Peyer's patch (tissue), 4 donors: ENCODE data around the gene RCSD1. TPM values are rescaled to one million over a fixed set of nuclear protein-coding genes. Genes with fewer than 3 reads are reported as not detected.
A peak's percentile ranks its signal among the peaks of the same experiment; 100 is the strongest.

Experiments used
- DNase-seq, 3 donors: peaks; one replicate each; pipeline ENCODE4 v3.0.0-alpha.2; 2017 to 2019
- H3K27ac ChIP-seq, 4 donors: fragments of 200-600 bp; sonication (generic); one replicate each; pipeline ENCODE4 v1.5.1; 2016 to 2019
- H3K27me3 ChIP-seq, 2 donors: fragments of 200-600 bp; sonication (generic); one replicate each; pipeline ENCODE4 v1.5.1; 2019
- H3K36me3 ChIP-seq, 3 donors: fragments of 200-600 bp; sonication (generic); one replicate each; pipeline ENCODE4 v1.5.1; 2016 to 2019
- H3K4me1 ChIP-seq, 4 donors: fragments of 200-600 bp; sonication (generic); one replicate each; pipeline ENCODE4 v1.5.1; 2016 to 2019
- H3K4me3 ChIP-seq, 4 donors: fragments of 200-600 bp; sonication (generic); 1 replicate in 3 of 4; 2 replicates in 1 of 4; pipeline ENCODE4 v1.5.1; 2016 to 2019; ENCODE audit warnings: mild to moderate bottlenecking in 1 of 4
- H3K9me3 ChIP-seq, 4 donors: fragments of 200-600 bp; sonication (generic); one replicate each; pipeline ENCODE4 v1.5.1; 2016 to 2019; ENCODE audit warnings: mild to moderate bottlenecking in 1 of 4
- POLR2A ChIP-seq, 2 donors: fragments of 450-650 bp; IDR thresholded peaks; one replicate each; pipeline ENCODE4 v1.5.1; 2017; ENCODE audit warnings: antibody characterized with exemption in 2 of 2, mild to moderate bottlenecking in 2 of 2, moderate library complexity in 2 of 2
- total RNA-seq, 4 donors: library from RNA; depleted of rRNA; stranded (reverse); fragments of >200 nt; gene quantifications; one replicate each; pipeline ENCODE4 v1.1.0, GENCODE V29; 2016
- TF ChIP-seq, protein P1 (sequence below), 6 experiments: fragments of 450-650 bp in 4 of 6; fragments of 200-600 bp in 2 of 6; sonication (generic) in 1 of 6; IDR thresholded peaks; one replicate each; pipeline ENCODE4 v1.5.1; 2017 to 2019; ENCODE audit warnings: antibody characterized with exemption in 6 of 6, mild to moderate bottlenecking in 3 of 6, moderate library complexity in 1 of 6

RCSD1 gene
- total RNA-seq, 4 donors from 2014 or later = 6.7 to 95.7 (median 11.5) TPM

GRCh38 chr1:167644551-167644950 is 14.5 kb downstream of the RCSD1 start:
- Histone ChIP-seq H3K36me3 (no peaks in the 10 kb centered on the region), H3K4me1 (peaks cover 0 to 24% (median 11%) of the 10 kb centered on the region in 4 donors), H3K27me3 (no peaks in the 10 kb centered on the region), H3K27ac (no peak overlapping the region), H3K4me3 (no peak overlapping the region), H3K9me3 (no peaks in the 10 kb centered on the region)
- no peak for DNase-seq
- TF ChIP-seq POLR2A (IDR thresholded peaks at IDR 0.05) = no peak
- TF ChIP-seq, protein P1, sequence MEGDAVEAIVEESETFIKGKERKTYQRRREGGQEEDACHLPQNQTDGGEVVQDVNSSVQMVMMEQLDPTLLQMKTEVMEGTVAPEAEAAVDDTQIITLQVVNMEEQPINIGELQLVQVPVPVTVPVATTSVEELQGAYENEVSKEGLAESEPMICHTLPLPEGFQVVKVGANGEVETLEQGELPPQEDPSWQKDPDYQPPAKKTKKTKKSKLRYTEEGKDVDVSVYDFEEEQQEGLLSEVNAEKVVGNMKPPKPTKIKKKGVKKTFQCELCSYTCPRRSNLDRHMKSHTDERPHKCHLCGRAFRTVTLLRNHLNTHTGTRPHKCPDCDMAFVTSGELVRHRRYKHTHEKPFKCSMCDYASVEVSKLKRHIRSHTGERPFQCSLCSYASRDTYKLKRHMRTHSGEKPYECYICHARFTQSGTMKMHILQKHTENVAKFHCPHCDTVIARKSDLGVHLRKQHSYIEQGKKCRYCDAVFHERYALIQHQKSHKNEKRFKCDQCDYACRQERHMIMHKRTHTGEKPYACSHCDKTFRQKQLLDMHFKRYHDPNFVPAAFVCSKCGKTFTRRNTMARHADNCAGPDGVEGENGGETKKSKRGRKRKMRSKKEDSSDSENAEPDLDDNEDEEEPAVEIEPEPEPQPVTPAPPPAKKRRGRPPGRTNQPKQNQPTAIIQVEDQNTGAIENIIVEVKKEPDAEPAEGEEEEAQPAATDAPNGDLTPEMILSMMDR (IDR thresholded peaks at IDR 0.05) = no peak

GRCh38 chr1:167645140-167645541 is 15.1 kb downstream of the RCSD1 start:
- Histone ChIP-seq H3K27ac (no peak overlapping the region), H3K9me3 (no peaks in the 10 kb centered on the region), H3K4me1 (peaks cover 0 to 26% (median 16%) of the 10 kb centered on the region in 4 donors), H3K4me3 (no peak overlapping the region), H3K27me3 (no peaks in the 10 kb centered on the region), H3K36me3 (no peaks in the 10 kb centered on the region)
- TF ChIP-seq, protein P1 (IDR thresholded peaks at IDR 0.05) = no peak
- TF ChIP-seq POLR2A (IDR thresholded peaks at IDR 0.05) = no peak
- no peak for DNase-seq

DNA sequence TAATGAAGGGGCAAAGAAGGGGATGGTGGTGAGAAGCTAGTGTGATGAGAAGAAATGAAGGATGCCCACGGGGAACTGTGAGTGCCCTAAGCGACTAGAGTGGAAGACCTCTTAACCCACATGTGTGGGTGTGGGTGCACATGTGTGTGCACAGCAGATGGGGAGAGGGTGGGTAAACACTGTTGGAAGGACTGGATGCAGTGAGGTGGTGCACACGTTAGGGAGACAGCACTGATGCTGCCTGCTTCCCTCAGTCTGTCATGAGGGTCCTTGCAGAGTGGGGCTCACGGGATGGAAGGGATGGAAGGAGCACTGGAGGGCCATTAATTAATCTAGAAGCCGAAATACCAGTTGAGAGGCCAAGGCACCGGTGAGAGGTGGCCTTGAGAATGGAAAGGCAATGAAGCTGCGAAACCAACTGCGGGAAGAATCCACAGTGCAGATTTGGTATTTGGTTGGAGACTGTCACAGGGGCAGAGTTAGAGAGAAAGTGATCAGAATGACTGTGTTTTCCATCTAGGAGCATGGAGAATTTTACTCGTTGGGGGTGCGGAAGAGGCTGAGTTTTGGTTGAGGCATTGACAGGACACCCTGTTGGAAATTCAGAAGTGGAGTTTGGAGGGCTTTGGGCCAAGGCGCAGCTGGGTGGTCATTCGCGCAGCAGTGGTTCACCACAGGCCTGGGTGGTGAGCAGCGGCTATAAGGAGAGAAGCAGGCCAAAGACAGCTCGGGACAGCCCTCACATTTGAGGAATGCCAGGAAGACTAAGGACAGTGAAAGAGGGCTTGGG is 15.8 kb downstream of the RCSD1 start:
- no peaks in the 10 kb centered on the region for H3K36me3 ChIP-seq
- no peaks in the 10 kb centered on the region for H3K27me3 ChIP-seq
- H3K27ac ChIP-seq = no peak overlapping the region
- H3K4me3 ChIP-seq = no peak overlapping the region
- TF ChIP-seq, protein P1 (IDR thresholded peaks at IDR 0.05) = no peak
- no peak for TF ChIP-seq POLR2A (IDR thresholded peaks at IDR 0.05)
- no peak for DNase-seq
- peaks cover 0 to 33% (median 22%) of the 10 kb centered on the region in 4 donors for H3K4me1 ChIP-seq
- H3K9me3 ChIP-seq = no peaks in the 10 kb centered on the region

GRCh38 chr1:167648252-167648849 is 18.3 kb downstream of the RCSD1 start:
- no peak for DNase-seq
- Histone ChIP-seq H3K27ac (peak overlapping the region in 2 of 4 donors; percentile 26 to 69), H3K4me3 (no peak overlapping the region), H3K4me1 (peaks cover 0 to 41% (median 28%) of the 10 kb centered on the region in 4 donors), H3K9me3 (no peaks in the 10 kb centered on the region), H3K27me3 (no peaks in the 10 kb centered on the region), H3K36me3 (no peaks in the 10 kb centered on the region)
- TF ChIP-seq, protein P1 (IDR thresholded peaks at IDR 0.05) = no peak
- TF ChIP-seq POLR2A (IDR thresholded peaks at IDR 0.05) = no peak

DNA sequence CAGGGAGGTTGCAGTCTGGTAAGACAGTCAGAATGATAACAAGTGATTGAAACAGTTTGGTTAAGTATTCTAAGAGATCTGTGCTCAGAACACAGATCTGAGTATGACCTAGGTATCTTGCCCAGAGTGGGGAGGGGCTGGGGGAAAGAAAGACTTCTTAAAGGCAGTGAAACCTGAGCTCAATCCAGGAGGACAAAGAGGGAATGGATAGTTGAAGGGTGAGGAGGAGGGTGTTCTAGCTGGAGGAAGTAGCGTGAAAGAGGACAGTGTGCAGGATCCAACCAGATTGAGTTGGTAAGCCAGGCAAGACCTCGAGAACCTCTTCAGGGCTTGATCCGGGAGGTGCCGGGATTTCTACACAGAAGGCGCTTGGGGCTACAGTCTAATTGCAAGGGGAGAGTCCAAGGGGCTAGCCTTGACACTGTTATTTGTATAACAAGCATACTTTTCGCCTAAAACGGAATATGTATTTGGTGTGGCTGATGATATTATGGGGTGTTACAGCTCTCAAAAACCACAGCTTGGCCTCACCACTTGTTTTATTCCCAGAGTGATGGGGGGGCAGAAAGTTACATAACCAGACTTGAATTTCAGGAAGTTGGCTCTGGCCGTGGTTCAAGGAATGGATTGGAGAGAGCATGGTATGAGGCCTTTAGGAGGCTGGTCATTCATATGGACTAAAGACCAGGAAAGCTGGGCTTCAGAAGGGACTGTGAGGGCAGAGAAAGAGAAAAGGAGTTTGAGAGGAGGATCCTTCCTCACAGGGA is 19.1 kb downstream of the RCSD1 start:
- Histone ChIP-seq H3K4me3 (no peak overlapping the region), H3K27me3 (no peaks in the 10 kb centered on the region), H3K36me3 (no peaks in the 10 kb centered on the region), H3K4me1 (peaks cover 0 to 41% (median 32%) of the 10 kb centered on the region in 4 donors), H3K27ac (peak overlapping the region in 3 of 4 donors; percentile 26 to 69 (median 35)), H3K9me3 (no peaks in the 10 kb centered on the region)
- TF ChIP-seq, protein P1 (IDR thresholded peaks at IDR 0.05) = no peak
- no peak for TF ChIP-seq POLR2A (IDR thresholded peaks at IDR 0.05)
- DNase-seq = no peak
